ENCODE data around the gene LELP1.

GRCh38 chr1:153212201-153212600 is 9.0 kb downstream of the LELP1 start:
- no peak for TF ChIP-seq CTCF (conservative IDR thresholded peaks at IDR 0.05; ENCODE audit: low read depth in 2 of 2)
- TF ChIP-seq EZH2 (IDR thresholded peaks at IDR 0.05; ENCODE audit: low read depth, unreplicated experiment), result no peak
- TF ChIP-seq POLR2AphosphoS5 (IDR thresholded peaks at IDR 0.05; ENCODE audit: low read depth), result no peak
- no peak for TF ChIP-seq NANOG (IDR thresholded peaks at IDR 0.05; ENCODE audit: borderline replicate concordance)
- no peak for TF ChIP-seq JUNB (IDR thresholded peaks at IDR 0.05; ENCODE audit: unreplicated experiment)
